ENCODE data around the gene SLC26A2. TPM values are rescaled to one million over a fixed set of nuclear protein-coding genes. Genes with fewer than 3 reads are reported as not detected.

The SLC26A2 gene
- total RNA-seq (1 to 10 TPM; 3.1 to 7.4 (median 4.4) TPM), polyA plus RNA-seq (1 to 10 TPM; 1.1 to 3.0 TPM)

- Histone ChIP-seq H3K4me1 (peaks cover 0 to 10% (median 6%) of the 10 kb centered on the region in 3 donors), H3K4me3 (peak within 1 kb of the TSS; percentile 42 to 85 (median 76)), H3K36me3 (no peaks in the 10 kb centered on the region), H3K27ac (peak within 1 kb of the TSS; percentile 69 to 91 (median 75)), H3K9me3 (no peaks in the 10 kb centered on the region), H3K27me3 (no peaks in the 10 kb centered on the region)
- peak; percentile 97 to 99 (median 97) for DNase-seq
- WGBS, 2 donors = 0 to 1% methylated on average over 71 to 84 of the region's 84 CpGs
- peak; percentile 13 for FAIRE-seq
- no peak for TF ChIP-seq CTCF (IDR thresholded peaks at IDR 0.05)
- ATAC-seq = peak; percentile 97 to 100 (median 99)
- intact Hi-C loops (cut with DNase I) = no loop called here
Observed at GRCh38 chr5:149960272-149961185, at the start of gene SLC26A2. Gene SLC26A2, plus strand, starts transcription at chr5:149960758. Its CDS starts 16,895 bp downstream, at chr5:149977653.

- H3K4me1 ChIP-seq = no peaks in the 10 kb centered on the region
- 71 to 94% methylated on average over 1 of the region's 1 CpG for WGBS, 2 donors
- H3K4me3 ChIP-seq = no peak overlapping the region
- no peaks in the 10 kb centered on the region for H3K9me3 ChIP-seq
- H3K27ac ChIP-seq = no peak overlapping the region
- no peak for ATAC-seq
- H3K27me3 ChIP-seq = no peaks in the 10 kb centered on the region
- H3K36me3 ChIP-seq = no peaks in the 10 kb centered on the region
- intact Hi-C loops (cut with DNase I) = no loop called here
- no peak for DNase-seq
- no peak for FAIRE-seq
- no peak for TF ChIP-seq CTCF (IDR thresholded peaks at IDR 0.05)
Observed at GRCh38 chr5:149911031-149911430, 49.5 kb upstream of the SLC26A2 start.

- intact Hi-C loops (cut with DNase I) = no loop called here
- ATAC-seq = no peak
- H3K27me3 ChIP-seq = no peaks in the 10 kb centered on the region
- TF ChIP-seq CTCF (IDR thresholded peaks at IDR 0.05) = no peak
- 82 to 83% methylated on average over 3 of the region's 3 CpGs for WGBS, 2 donors
- no peak for DNase-seq
- no peaks in the 10 kb centered on the region for H3K36me3 ChIP-seq
- H3K27ac ChIP-seq = no peak overlapping the region
- no peaks in the 10 kb centered on the region for H3K4me1 ChIP-seq
- no peak overlapping the region for H3K4me3 ChIP-seq
- H3K9me3 ChIP-seq = no peaks in the 10 kb centered on the region
- no peak for FAIRE-seq
Observed at GRCh38 chr5:149912226-149912871, 48.2 kb upstream of the SLC26A2 start.

GRCh38 chr5:149913436-149914419, 46.8 kb upstream of the SLC26A2 start:
- H3K4me1 ChIP-seq = no peaks in the 10 kb centered on the region
- no peak for FAIRE-seq
- ATAC-seq = no peak
- intact Hi-C loops (cut with DNase I) = no loop called here
- WGBS, 2 donors = 77 to 78% methylated on average over 7 of the region's 7 CpGs
- no peaks in the 10 kb centered on the region for H3K27me3 ChIP-seq
- no peak for TF ChIP-seq CTCF (IDR thresholded peaks at IDR 0.05)
- no peak overlapping the region for H3K4me3 ChIP-seq
- H3K9me3 ChIP-seq = no peaks in the 10 kb centered on the region
- no peaks in the 10 kb centered on the region for H3K36me3 ChIP-seq
- H3K27ac ChIP-seq = no peak overlapping the region
- DNase-seq = no peak
